NCI-H526 (cell line): Measurements from ENCODE around the gene ZNF814.
"Not testable (repeated sequence)": the region's sequence is repeated elsewhere in the genome, so short reads cannot be mapped to it uniquely, and the experiment has no call there.

Source experiments
- DNase-seq, 2 experiments: peaks; one replicate each; lab custom pipeline; 2025; lab: John Stamatoyannopoulos, UW

Gene ZNF814

DNA sequence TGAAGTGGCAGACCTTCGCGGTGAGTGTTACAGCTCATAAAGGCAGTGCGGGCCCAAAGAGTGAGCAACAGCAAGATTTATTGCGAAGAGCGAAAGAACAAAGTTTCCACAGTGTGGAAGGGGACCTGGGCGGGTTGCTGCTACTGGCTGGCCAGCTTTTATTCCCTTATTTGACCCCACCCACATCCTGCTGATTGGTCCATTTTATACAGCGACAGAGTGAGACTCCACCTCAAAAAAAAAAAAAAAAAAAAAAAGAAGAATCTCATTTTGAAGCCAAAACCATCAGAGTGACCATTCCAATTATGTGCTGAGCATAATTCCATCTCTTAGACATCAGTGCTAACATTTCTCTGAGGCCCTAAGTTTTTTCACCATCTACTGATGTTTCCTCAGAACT lies 72.2 kb downstream of the ZNF814 start:
- DNase-seq = no peak

DNA sequence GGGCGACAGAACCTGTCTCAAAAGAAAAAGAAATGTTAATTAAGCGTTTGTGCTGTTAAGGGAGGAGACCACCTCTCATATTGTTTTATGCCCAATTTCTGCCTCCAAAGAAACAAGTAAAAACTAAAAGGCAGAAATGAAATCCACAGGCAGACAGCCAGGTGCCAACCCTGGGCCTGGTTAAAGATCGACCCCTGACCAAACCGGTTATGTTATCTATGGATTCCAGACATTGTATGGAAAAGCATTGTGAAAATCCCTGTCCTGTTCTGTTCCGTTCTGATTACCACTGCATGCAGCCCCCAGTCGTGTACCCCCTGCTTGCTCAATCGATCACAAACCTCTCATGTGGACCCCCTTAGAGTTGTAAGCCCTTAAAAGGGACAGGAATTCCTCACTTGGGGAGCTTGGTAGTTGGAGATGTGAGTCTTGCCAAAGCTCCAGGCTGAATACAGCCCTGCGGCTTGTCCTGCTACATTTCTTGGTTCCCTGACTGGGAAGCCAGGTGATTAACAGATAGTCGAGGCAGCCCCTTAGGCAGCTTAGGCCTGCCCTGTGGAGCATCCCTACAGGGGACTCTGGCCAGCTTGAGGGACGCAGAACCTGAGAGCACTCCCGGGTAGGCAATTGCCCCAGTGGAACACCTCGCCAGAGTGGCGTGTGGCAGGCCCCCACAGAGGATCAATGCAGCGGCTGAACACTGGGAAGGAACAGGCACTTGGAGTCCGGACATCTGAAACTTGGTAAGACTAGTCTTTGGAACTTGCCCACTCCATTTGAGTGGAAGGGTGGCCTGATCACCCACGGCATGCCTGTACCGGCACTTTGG lies 73.4 kb downstream of the ZNF814 start:
- no peak for DNase-seq

DNA sequence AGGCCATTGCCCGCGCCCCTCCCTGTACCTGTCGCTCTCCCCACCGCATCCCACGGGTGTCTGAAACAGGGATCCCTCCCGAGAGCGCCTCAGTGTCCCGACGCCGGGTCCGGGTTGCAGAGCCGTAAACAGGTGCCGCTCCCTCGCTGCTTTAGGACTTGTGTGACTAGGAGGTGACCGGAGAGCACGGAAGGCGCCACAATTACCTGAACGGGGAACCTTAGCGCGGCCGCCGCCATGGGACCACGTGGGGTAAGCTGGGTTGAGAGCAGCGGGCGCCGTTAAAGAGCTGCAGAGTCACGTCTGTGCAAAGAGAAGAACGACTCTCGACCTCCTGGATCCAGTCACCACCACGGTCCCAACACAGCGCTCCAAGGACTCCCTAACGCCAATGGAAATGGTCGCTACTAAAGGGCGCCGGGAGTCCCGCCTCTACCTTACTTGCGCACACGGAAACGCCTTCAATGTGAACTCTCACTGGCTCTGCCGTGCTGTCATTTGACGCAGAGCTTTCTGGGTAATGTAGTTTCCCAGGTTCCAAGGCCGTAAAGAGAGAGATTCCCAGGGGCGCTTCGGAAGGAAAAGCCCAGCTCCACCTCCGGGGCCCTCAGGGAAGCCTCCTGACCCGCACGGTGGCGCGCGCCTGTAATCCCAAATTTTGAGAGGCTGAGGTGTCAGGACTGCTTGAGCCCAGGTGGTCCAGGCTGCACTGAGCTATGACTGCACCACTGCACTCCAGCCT lies 74.2 kb downstream of the ZNF814 start, which contains the start of gene ZNF552:
ZNF552 (minus strand) TSS at position 409 of the 742 bp plus-strand sequence; CDS start at position 239, 170 bp downstream.
- peak; percentile 91 to 96 for DNase-seq

DNA sequence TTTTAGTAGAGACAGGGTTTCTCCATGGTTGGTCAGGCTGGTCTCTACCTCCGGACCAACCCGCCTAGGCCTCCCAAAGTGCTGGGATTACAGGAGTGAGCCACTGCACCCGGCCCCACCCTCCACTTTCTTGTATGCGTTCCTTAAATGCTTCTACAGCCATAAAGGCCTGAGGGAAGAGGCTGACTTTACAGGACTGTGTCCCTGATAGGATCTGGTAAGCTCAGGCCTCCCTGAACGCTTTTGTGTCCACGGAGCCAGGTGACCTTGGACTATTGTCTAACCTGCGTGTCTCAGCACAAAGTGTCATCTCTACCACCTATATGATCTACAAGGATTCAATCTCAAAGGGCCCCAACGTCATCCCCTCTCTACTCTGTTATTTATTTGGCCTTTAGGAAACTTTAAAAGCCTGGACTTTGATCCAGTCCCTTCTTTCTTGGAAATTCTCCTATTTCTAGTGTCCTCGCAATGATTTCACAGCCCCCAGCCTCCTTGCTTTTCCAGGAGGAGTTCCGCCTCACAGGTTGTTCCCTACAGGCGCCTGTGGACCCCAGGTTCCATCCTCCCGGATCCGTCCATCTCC lies 74.8 kb downstream of the ZNF814 start:
- DNase-seq = peak in 1 of 2 experiments; percentile 30

- not testable (repeated sequence) for DNase-seq
Measured at GRCh38 chr19:57812975-57813820, 75.6 kb downstream of the ZNF814 start.

GRCh38 chr19:57812226-57812625 lies 76.6 kb downstream of the ZNF814 start:
- peak; percentile 23 to 38 for DNase-seq

- DNase-seq = peak in 1 of 2 experiments; percentile 54
Measured at GRCh38 chr19:57810410-57811295, 78.2 kb downstream of the ZNF814 start.

DNA sequence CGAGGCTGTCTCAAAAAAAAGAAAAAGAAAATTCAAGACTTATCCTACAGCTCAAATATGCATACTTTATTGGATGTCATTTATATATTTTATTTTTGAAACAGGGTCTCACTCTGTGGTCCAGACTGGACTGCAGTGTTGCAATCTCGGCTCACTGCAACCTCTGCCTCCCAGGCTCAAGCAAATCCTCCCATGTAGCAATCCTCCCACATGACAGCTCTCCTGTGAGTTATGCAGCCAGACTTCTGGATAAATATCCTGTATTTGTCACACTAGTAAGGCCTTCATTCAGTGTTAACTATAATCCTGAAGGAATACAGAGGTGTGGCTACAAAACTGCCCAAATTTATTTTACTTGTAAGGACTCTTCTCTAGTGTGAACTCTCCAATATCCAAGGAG lies 81.3 kb downstream of the ZNF814 start:
- DNase-seq = no peak

DNA sequence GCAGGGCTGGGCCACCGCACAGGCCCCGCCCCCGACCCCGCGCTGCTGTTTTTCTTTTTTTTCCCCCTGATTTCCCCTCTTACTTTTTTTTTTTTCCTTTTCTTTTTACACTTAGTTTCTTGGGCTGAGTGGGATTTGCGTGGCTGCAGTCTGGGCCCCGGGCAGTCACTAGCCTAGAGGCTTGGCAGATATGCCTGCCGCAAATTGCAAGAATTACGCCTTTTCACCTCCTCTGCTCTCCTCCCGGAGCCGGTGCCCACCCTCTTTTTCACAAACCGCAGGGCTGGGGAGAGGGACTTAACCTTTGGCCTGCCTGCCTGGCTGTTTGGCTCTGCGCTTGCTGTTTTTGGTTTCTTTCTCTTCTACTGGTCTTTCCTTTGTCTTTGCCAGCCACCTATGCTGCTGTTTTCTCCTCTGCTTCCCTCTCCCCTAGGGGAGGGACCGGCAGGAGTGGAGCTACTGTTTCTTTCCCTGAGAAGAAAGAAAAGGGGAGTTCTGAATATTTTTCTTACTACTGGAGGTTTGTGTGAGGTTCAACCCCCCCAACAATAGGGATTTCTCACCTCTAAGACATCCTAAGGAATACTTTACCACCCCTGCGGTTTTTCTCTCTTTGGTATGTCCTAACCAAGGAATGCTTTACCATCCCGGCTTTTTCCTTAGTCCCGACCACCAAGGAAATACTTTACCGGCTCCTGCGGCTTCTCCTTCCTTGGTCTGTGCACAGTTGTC lies 85.1 kb downstream of the ZNF814 start:
- no peak for DNase-seq

- DNase-seq = no peak
Measured at GRCh38 chr19:57803265-57803593, 85.6 kb downstream of the ZNF814 start.

- no peak for DNase-seq
Measured at GRCh38 chr19:57802269-57802668, 86.6 kb downstream of the ZNF814 start.

DNA sequence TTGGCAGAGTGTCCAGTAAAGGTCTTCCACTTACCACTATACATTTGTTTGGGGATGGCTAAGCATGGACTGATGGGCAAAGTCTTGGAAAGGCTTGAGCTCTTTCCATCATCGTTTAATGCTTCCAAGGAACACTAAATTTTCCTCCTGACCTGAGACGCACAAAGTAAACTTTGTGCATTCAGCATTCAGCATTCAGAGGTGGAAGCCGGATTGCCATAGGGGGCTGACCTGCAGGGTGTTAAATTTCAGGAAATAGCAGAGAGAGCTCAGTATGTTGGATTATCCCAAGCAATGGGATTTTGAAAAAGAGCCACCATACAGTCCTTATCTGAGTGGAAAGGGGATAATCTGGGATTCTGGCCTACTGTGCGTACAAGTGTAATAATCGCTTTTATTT lies 88.1 kb downstream of the ZNF814 start:
- no peak for DNase-seq
